ENCODE results near the gene BCLAF3. TPM values are rescaled to one million over a fixed set of nuclear protein-coding genes. Genes with fewer than 3 reads are reported as not detected.

The BCLAF3 gene
- total and polyA plus RNA-seq, 2 donors (not counting 3 experiments of a cell fraction or from before 2014, with no cell fraction given): 5.0 to 5.1 TPM

GRCh38 chrX:20001588-20001987, 10.7 kb upstream of the BCLAF3 start:
- no TSS peak for BruUV-seq (replicated peaks)
- Histone ChIP-seq H3K9ac (replicated peaks; ENCODE audit: extremely low read depth, insufficient read depth, low read length) (no peak overlapping the region), H2AFZ (ENCODE audit: low read depth, low read length) (no peak overlapping the region), H3K4me1 (ENCODE audit: control insufficient read depth, extremely low read depth, insufficient read depth, low read length) (no peaks in the 10 kb centered on the region), H3K4me2 (ENCODE audit: insufficient read depth, low read length) (no peak overlapping the region), H3K79me2 (ENCODE audit: control insufficient read depth, insufficient read depth, low read length) (no peaks in the 10 kb centered on the region), H3K9me1 (replicated peaks; ENCODE audit: control insufficient read depth, extremely low read depth, insufficient read depth, low read length) (no peaks in the 10 kb centered on the region), H4K20me1 (replicated peaks; ENCODE audit: control insufficient read depth, extremely low read depth, insufficient read depth, low read length) (no peaks in the 10 kb centered on the region), H3K9me3 (replicated peaks; ENCODE audit: control insufficient read depth, insufficient read depth, low read length) (no peaks in the 10 kb centered on the region), H3K27me3 (ENCODE audit: control insufficient read depth in 2 of 2, insufficient read depth in 2 of 2, low read length in 2 of 2) (no peaks in the 10 kb centered on the region), H3K36me3 (ENCODE audit: control insufficient read depth in 2 of 2, extremely low read depth in 1 of 2, insufficient read depth in 2 of 2, low read length in 2 of 2) (no peaks in the 10 kb centered on the region), H3K4me3 (replicated peaks in 1 of 3; ENCODE audit: insufficient read depth in 1 of 3, low read depth in 1 of 3, low read length in 3 of 3) (no peak overlapping the region), H3K27ac (ENCODE audit: insufficient read depth, low read depth, low read length) (no peak overlapping the region)
- no peak for TF ChIP-seq MAX (IDR thresholded peaks at IDR 0.05; ENCODE audit: insufficient read depth, insufficient read length)
- TF ChIP-seq JUN (IDR thresholded peaks at IDR 0.05; ENCODE audit: borderline replicate concordance, insufficient read depth, insufficient read length, low read depth): no peak
- TF ChIP-seq EZH2 (IDR thresholded peaks at IDR 0.05; ENCODE audit: borderline replicate concordance, low read depth, low read length, severe bottlenecking): no peak
- TF ChIP-seq CTCF (IDR thresholded peaks at IDR 0.05; ENCODE audit: extremely low read depth in 1 of 2, insufficient read depth in 1 of 2, low read depth in 1 of 2, low read length in 2 of 2): no peak
- TF ChIP-seq GATA2 (IDR thresholded peaks at IDR 0.05; ENCODE audit: insufficient read depth, insufficient read length, low read depth, low read length): no peak
- TF ChIP-seq FOS (IDR thresholded peaks at IDR 0.05; ENCODE audit: borderline replicate concordance, insufficient read depth, low read length): no peak
- no peak for TF ChIP-seq POLR2A (IDR thresholded peaks at IDR 0.05; ENCODE audit: low read depth, low read length)
- no peak for TF ChIP-seq MYC (IDR thresholded peaks at IDR 0.05; ENCODE audit: low read depth, low read length)
- no peak for TF ChIP-seq POLR2AphosphoS5 (IDR thresholded peaks at IDR 0.05; ENCODE audit: insufficient read depth, low read depth, low read length)
- DNase-seq (ENCODE audit: low read depth, low spot score) (no peak), FAIRE-seq (peak; percentile 24)
- ChIA-PET CTCF (no interaction called here), POLR2A (no interaction called here)
- intact Hi-C loops (cut with micrococcal nuclease): no loop called here
- dilution Hi-C loops (cut with MboI; ENCODE audit: extremely low pct_ligation_motif_present, low sequenced_read_pairs): no loop called here
